Endothelial cell of umbilical vein (primary cell): ENCODE results near the gene YARS1. TPM values are rescaled to one million over a fixed set of nuclear protein-coding genes. Genes with fewer than 3 reads are reported as not detected.

Experiments used
- BruUV-seq: library from RNA; stranded (reverse); fragments of 400-500 nt; replicated peaks from 2 replicates; lab custom pipeline; 2021; lab: Mats Ljungman, UMichigan
- CTCF ChIA-PET: fragments of 300-600, 350-600 bp; sonication (Branson Sonifier 250); formaldehyde crosslinking; loops from one replicate; lab custom pipeline; 2021; ENCODE audit warnings: antibody characterized with exemption, inconsistent platforms; lab: Charles Lee
- POLR2A ChIA-PET: fragments of 300-600, 350-600 bp; sonication (Branson Sonifier 250); formaldehyde crosslinking; loops from one replicate; lab custom pipeline; 2021; ENCODE audit warnings: antibody characterized with exemption, inconsistent platforms; lab: Charles Lee
- DNase-seq: peaks from one replicate; pipeline ENCODE4 v3.0.0-alpha.2; 2011; ENCODE audit warnings: low read depth, low spot score
- FAIRE-seq: peaks from 2 replicates; lab custom pipeline; 2011; peaks lifted over from hg19 to GRCh38; lab: Jason Lieb, UNC
- H2AFZ ChIP-seq: 2 replicates; pipeline ENCODE4 v1.6.0; 2012; ENCODE audit warnings: low read depth, low read length, control low read depth, inconsistent platforms
- H3K27ac ChIP-seq: 2 replicates; pipeline ENCODE4 v1.5.1; 2011; ENCODE audit warnings: low read depth, mild to moderate bottlenecking, control low read depth, low read length, moderate library complexity; ENCODE audit not compliant: insufficient read depth
- H3K27me3 ChIP-seq, 2 experiments: 2 replicates each; pipeline versions ENCODE4 v1.6.0 to v1.6.1; 2011; ENCODE audit warnings: low read length in 2 of 2, mixed read lengths in 1 of 2; ENCODE audit not compliant: control insufficient read depth in 2 of 2, insufficient read depth in 2 of 2
- H3K36me3 ChIP-seq, 2 experiments: 2 replicates in 1 of 2; 3 replicates in 1 of 2; pipeline ENCODE4 v1.5.1; 2011; ENCODE audit warnings: low read length in 2 of 2, mild to moderate bottlenecking in 1 of 2, moderate library complexity in 1 of 2; ENCODE audit not compliant: control insufficient read depth in 2 of 2, insufficient read depth in 2 of 2; ENCODE audit errors: extremely low read depth in 1 of 2
- H3K4me1 ChIP-seq: 3 replicates; pipeline ENCODE4 v1.5.1; 2011; ENCODE audit warnings: mild to moderate bottlenecking, low read length; ENCODE audit not compliant: control insufficient read depth, insufficient read depth; ENCODE audit errors: extremely low read depth
- H3K4me2 ChIP-seq: 2 replicates; pipeline ENCODE4 v1.6.1; 2011; ENCODE audit warnings: low read length, control low read depth, mixed read lengths; ENCODE audit not compliant: insufficient read depth
- H3K4me3 ChIP-seq, 3 experiments: fragments of 200-600 bp in 1 of 3; sonication (generic), shearing (Covaris generic) in 1 of 3; replicated peaks in 1 of 3; 2 replicates each; pipeline ENCODE4 v1.5.1; 2011 to 2016; ENCODE audit warnings: control low read depth in 3 of 3, low read length in 3 of 3, mild to moderate bottlenecking in 2 of 3, inconsistent platforms in 1 of 3, low read depth in 1 of 3, moderate library complexity in 1 of 3; ENCODE audit not compliant: insufficient read depth in 1 of 3
- H3K79me2 ChIP-seq: 2 replicates; pipeline ENCODE4 v1.6.0; 2012; ENCODE audit warnings: low read length, inconsistent platforms; ENCODE audit not compliant: control insufficient read depth, insufficient read depth
- H3K9ac ChIP-seq: replicated peaks from 2 replicates; pipeline ENCODE3; 2011; ENCODE audit warnings: low read length, control low read depth; ENCODE audit not compliant: insufficient read depth; ENCODE audit errors: extremely low read depth
- H3K9me1 ChIP-seq: replicated peaks from 3 replicates; pipeline ENCODE4 v1.6.0; 2011; ENCODE audit warnings: mild to moderate bottlenecking, low read length; ENCODE audit not compliant: control insufficient read depth, insufficient read depth; ENCODE audit errors: extremely low read depth
- H3K9me3 ChIP-seq: replicated peaks from 2 replicates; pipeline ENCODE4 v1.5.1; 2012; ENCODE audit warnings: low read length, inconsistent platforms; ENCODE audit not compliant: control insufficient read depth, insufficient read depth
- H4K20me1 ChIP-seq: replicated peaks from 2 replicates; pipeline ENCODE3; 2011; ENCODE audit warnings: mild to moderate bottlenecking, low read length; ENCODE audit not compliant: control insufficient read depth, insufficient read depth; ENCODE audit errors: extremely low read depth
- EZH2 ChIP-seq: IDR thresholded peaks from 2 replicates; pipeline ENCODE4 v1.6.1; 2012; ENCODE audit warnings: borderline replicate concordance, low read depth, mild to moderate bottlenecking, moderate library complexity, low read length, inconsistent platforms; ENCODE audit not compliant: severe bottlenecking
- FOS ChIP-seq: IDR thresholded peaks from 2 replicates; pipeline ENCODE4 v1.6.1; 2011; ENCODE audit warnings: mild to moderate bottlenecking, low read length, moderate library complexity, borderline replicate concordance; ENCODE audit not compliant: insufficient read depth
- GATA2 ChIP-seq: IDR thresholded peaks from 2 replicates; pipeline ENCODE4 v1.7.0; 2011; ENCODE audit warnings: low read depth, mild to moderate bottlenecking, moderate library complexity, mixed read lengths, low read length; ENCODE audit not compliant: insufficient read length, insufficient read depth
- JUN ChIP-seq: IDR thresholded peaks from 2 replicates; pipeline ENCODE4 v1.6.1; 2011; ENCODE audit warnings: borderline replicate concordance, low read depth; ENCODE audit not compliant: insufficient read length, insufficient read depth
- MYC ChIP-seq: IDR thresholded peaks from one replicate; pipeline ENCODE4 v1.6.1; 2011; ENCODE audit warnings: mild to moderate bottlenecking, low read depth, low read length
- POLR2A ChIP-seq: IDR thresholded peaks from 2 replicates; pipeline ENCODE4 v1.6.1; 2012; ENCODE audit warnings: low read depth, mild to moderate bottlenecking, control low read depth, low read length
- POLR2AphosphoS5 ChIP-seq: IDR thresholded peaks from 2 replicates; pipeline ENCODE4 v1.6.1; 2012; ENCODE audit warnings: low read depth, mild to moderate bottlenecking, control low read depth, low read length, moderate library complexity; ENCODE audit not compliant: insufficient read depth
- dilution Hi-C: fragments of 300-500 bp; cut with MboI; formaldehyde crosslinking; loops from one replicate; pipeline ENCODE4 v1.15.0; 2019; ENCODE audit warnings: low sequenced_read_pairs; ENCODE audit not compliant: extremely low pct_ligation_motif_present
- intact Hi-C: fragments of 100-400 bp; cut with micrococcal nuclease; formaldehyde crosslinking; loops from one replicate; pipeline ENCODE4 v1.10.0; 2022
- polyA plus RNA-seq, 4 experiments: library from polyadenylated mRNA; depleted of rRNA in 3 of 4; stranded (reverse) in 3 of 4; unstranded in 1 of 4; fragments of >200 nt; gene quantifications; 2 replicates each; pipeline versions ENCODE4 v1.2.1 to v1.2.3, GENCODE V29; 2011 to 2012; ENCODE audit warnings: missing spikeins in 1 of 4
- total RNA-seq: library from RNA; stranded (reverse); gene quantifications from 2 replicates; pipeline ENCODE4 v1.2.3, GENCODE V29; 2021
- TF ChIP-seq, protein P1 (sequence below): IDR thresholded peaks from 2 replicates; pipeline ENCODE4 v1.6.1; 2011; ENCODE audit not compliant: insufficient read depth, insufficient read length
- TF ChIP-seq, protein P2 (sequence below), 2 donors: IDR thresholded peaks; 1 replicate in 1 of 2; 2 replicates in 1 of 2; pipeline ENCODE4 v1.5.1; 2011; ENCODE audit warnings: low read length in 2 of 2, mild to moderate bottlenecking in 2 of 2, moderate library complexity in 2 of 2, control low read depth in 1 of 2, inconsistent platforms in 1 of 2, low read depth in 1 of 2; ENCODE audit not compliant: insufficient read depth in 1 of 2; ENCODE audit errors: extremely low read depth in 1 of 2

The YARS1 gene
- total and polyA plus RNA-seq, 2 donors (not counting 3 experiments of a cell fraction or from before 2014, with no cell fraction given), result 38.2 to 144 TPM

DNA sequence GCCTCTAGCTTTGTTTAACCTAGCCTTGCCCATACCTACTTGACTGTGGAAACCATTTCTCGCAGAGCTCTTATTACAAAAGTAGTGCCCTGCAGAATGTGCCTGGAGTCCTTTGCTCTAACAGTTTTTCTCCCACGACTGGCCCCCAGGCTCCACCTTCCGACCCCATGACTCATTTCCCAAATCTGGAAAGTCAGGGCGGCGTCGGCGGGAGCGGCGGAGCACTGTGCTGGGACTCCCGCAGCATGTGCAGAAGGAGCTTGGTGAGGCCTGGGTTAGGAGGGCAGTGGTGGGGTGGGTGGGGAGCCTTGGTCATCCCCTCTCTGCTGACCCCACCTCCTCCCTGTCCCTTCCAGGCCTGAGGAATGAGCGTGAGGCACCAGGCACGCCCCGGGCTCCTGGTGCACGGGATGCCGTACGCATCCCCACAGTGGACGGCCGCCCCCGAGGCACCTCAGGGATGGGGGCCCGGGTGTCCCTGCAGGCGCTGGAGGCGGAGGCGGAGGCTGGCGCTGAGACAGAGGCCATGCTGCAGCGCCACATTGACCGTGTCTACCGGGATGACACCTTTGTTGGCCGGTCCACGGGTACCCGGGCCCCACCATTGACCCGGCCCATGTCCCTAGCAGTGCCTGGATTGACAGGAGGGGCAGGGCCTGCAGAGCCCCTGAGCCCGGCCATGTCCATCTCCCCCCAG lies 47.5 kb downstream of the YARS1 start:
- no TSS peak for BruUV-seq
- no peak for DNase-seq

More for the DNA sequence above, 47.5 kb downstream of the YARS1 start:
- no peaks in the 10 kb centered on the region for H3K79me2 ChIP-seq
- FAIRE-seq, result no peak
- H3K36me3 ChIP-seq, result peaks cover 0 to 15% of the 10 kb centered on the region in 2 experiments
- H3K9ac ChIP-seq, result no peak overlapping the region
- TF ChIP-seq GATA2, result no peak
- TF ChIP-seq, protein P1, sequence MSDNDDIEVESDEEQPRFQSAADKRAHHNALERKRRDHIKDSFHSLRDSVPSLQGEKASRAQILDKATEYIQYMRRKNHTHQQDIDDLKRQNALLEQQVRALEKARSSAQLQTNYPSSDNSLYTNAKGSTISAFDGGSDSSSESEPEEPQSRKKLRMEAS, result no peak
- no peak for TF ChIP-seq POLR2AphosphoS5
- no peak for TF ChIP-seq EZH2
- TF ChIP-seq, protein P2, sequence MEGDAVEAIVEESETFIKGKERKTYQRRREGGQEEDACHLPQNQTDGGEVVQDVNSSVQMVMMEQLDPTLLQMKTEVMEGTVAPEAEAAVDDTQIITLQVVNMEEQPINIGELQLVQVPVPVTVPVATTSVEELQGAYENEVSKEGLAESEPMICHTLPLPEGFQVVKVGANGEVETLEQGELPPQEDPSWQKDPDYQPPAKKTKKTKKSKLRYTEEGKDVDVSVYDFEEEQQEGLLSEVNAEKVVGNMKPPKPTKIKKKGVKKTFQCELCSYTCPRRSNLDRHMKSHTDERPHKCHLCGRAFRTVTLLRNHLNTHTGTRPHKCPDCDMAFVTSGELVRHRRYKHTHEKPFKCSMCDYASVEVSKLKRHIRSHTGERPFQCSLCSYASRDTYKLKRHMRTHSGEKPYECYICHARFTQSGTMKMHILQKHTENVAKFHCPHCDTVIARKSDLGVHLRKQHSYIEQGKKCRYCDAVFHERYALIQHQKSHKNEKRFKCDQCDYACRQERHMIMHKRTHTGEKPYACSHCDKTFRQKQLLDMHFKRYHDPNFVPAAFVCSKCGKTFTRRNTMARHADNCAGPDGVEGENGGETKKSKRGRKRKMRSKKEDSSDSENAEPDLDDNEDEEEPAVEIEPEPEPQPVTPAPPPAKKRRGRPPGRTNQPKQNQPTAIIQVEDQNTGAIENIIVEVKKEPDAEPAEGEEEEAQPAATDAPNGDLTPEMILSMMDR (IDR thresholded peaks at IDR 0.05; ENCODE audit: extremely low read depth in 1 of 2, insufficient read depth in 1 of 2, low read depth in 1 of 2, low read length in 2 of 2), result no peak
- no peak for TF ChIP-seq MYC
- no peak for TF ChIP-seq JUN
- no peak for TF ChIP-seq POLR2A
- TF ChIP-seq FOS, result no peak
- H3K27me3 ChIP-seq, result no peaks in the 10 kb centered on the region
- no peaks in the 10 kb centered on the region for H3K9me1 ChIP-seq
- intact Hi-C loops (no loop called here), dilution Hi-C loops (no loop called here)
- POLR2A ChIA-PET, result no interaction called here
- no peaks in the 10 kb centered on the region for H4K20me1 ChIP-seq
- H3K4me1 ChIP-seq, result peaks cover 8% of the 10 kb centered on the region
- no peaks in the 10 kb centered on the region for H3K9me3 ChIP-seq
- H3K4me2 ChIP-seq, result no peak overlapping the region
- no peak overlapping the region for H3K27ac ChIP-seq
- no peak overlapping the region for H3K4me3 ChIP-seq
- CTCF ChIA-PET, result interaction anchor here (0.8 to 12.2 kb wide), 6 partner anchors 11 to 322 kb away, joined by 3 to 392 read pairs (median 4); a partner anchor contains a TSS
- H2AFZ ChIP-seq, result no peak overlapping the region
